ENCODE data around the gene DOCK3.
"Not testable (repeated sequence)": the region's sequence is repeated elsewhere in the genome, so short reads cannot be mapped to it uniquely, and the experiment has no call there.

The DOCK3 gene

DNA sequence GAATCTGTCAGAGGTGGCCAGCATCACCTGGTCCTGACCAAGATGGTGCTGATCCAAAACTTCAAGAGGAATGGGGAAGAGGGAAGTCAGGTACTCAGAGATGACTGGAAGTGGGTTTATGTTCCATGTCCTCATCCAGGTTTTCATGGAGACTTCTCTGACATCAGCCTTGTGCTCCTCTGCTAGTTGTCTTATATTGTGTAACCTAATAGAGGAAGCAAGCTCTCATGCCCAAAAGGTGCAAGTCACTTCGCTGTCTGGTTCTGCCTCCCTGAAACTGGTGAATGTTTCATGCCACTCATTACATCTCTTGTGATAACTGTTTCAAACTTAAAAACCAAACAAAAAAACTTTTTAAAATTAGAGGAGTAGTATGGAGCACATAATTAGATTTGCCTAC lies 583.1 kb downstream of the DOCK3 start:
- H3K27me3 ChIP-seq (ENCODE audit: control insufficient read depth, insufficient read depth, low read length) = no peaks in the 10 kb centered on the region
- WGBS (ENCODE audit: insufficient coverage, insufficient read length) = no CpG with 5 or more reads among the region's 1 CpG
- no peaks in the 10 kb centered on the region for H3K36me3 ChIP-seq (ENCODE audit: control insufficient read depth, insufficient read depth, low read length)

GRCh38 chr3:51264166-51264565 lies 589.4 kb downstream of the DOCK3 start:
- H3K36me3 ChIP-seq (ENCODE audit: control insufficient read depth, insufficient read depth, low read length); H3K9me3 ChIP-seq (ENCODE audit: control insufficient read depth, insufficient read depth, low read length); H3K4me3 ChIP-seq (ENCODE audit: low read length); H3K27ac ChIP-seq (ENCODE audit: low read length); H3K27me3 ChIP-seq (ENCODE audit: control insufficient read depth, insufficient read depth, low read length); H3K4me1 ChIP-seq (ENCODE audit: control insufficient read depth, insufficient read depth, low read length); DNase-seq (ENCODE audit: low read depth, low spot score): not testable (repeated sequence)
- WGBS (ENCODE audit: insufficient coverage, insufficient read length) = no CpG with 5 or more reads among the region's 4 CpGs

More for the DNA sequence above, 583.1 kb downstream of the DOCK3 start:
- no peaks in the 10 kb centered on the region for H3K4me1 ChIP-seq (ENCODE audit: control insufficient read depth, insufficient read depth, low read length)
- DNase-seq (ENCODE audit: low read depth, low spot score) = no peak
- H3K4me3 ChIP-seq (ENCODE audit: low read length) = no peak overlapping the region
- H3K27ac ChIP-seq (ENCODE audit: low read length) = no peak overlapping the region
- H3K9me3 ChIP-seq (ENCODE audit: control insufficient read depth, insufficient read depth, low read length) = no peaks in the 10 kb centered on the region

- no peak for DNase-seq (ENCODE audit: low read depth, low spot score)
- no peak overlapping the region for H3K27ac ChIP-seq (ENCODE audit: low read length)
- no peaks in the 10 kb centered on the region for H3K27me3 ChIP-seq (ENCODE audit: control insufficient read depth, insufficient read depth, low read length)
- H3K9me3 ChIP-seq (ENCODE audit: control insufficient read depth, insufficient read depth, low read length) = no peaks in the 10 kb centered on the region
- no peaks in the 10 kb centered on the region for H3K36me3 ChIP-seq (ENCODE audit: control insufficient read depth, insufficient read depth, low read length)
- no peak overlapping the region for H3K4me3 ChIP-seq (ENCODE audit: low read length)
- H3K4me1 ChIP-seq (ENCODE audit: control insufficient read depth, insufficient read depth, low read length) = no peaks in the 10 kb centered on the region
These were observed 593.4 kb downstream of the DOCK3 start for GRCh38 chr3:51268132-51268531.

DNA sequence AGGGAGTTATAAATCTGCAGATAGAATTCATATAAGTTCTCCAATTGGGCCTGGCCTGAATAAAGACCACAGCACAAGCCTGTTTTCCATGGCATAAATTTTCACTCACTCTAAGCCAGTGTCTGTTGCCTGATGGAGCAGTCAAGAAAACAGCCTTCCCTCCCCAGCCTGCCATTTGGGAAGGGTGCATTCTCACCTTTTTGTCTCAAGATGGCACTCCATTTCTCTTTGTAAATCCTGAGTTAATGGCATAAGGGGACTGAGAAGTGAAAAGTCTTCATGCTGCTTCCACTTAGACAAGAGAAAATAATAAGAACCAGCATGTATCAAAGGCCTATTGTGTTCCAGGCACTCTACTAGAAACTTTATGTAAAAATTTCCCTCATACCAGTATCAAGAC lies 594.7 kb downstream of the DOCK3 start:
- H3K4me1 ChIP-seq (ENCODE audit: control insufficient read depth, insufficient read depth, low read length) = no peaks in the 10 kb centered on the region
- H3K9me3 ChIP-seq (ENCODE audit: control insufficient read depth, insufficient read depth, low read length) = no peaks in the 10 kb centered on the region
- no peak overlapping the region for H3K4me3 ChIP-seq (ENCODE audit: low read length)
- no peak overlapping the region for H3K27ac ChIP-seq (ENCODE audit: low read length)
- no peaks in the 10 kb centered on the region for H3K27me3 ChIP-seq (ENCODE audit: control insufficient read depth, insufficient read depth, low read length)
- H3K36me3 ChIP-seq (ENCODE audit: control insufficient read depth, insufficient read depth, low read length) = no peaks in the 10 kb centered on the region
- no peak for DNase-seq (ENCODE audit: low read depth, low spot score)

GRCh38 chr3:51270559-51270958 lies 595.8 kb downstream of the DOCK3 start:
- Histone ChIP-seq H3K9me3 (ENCODE audit: control insufficient read depth, insufficient read depth, low read length) (no peaks in the 10 kb centered on the region), H3K4me3 (ENCODE audit: low read length) (no peak overlapping the region), H3K27me3 (ENCODE audit: control insufficient read depth, insufficient read depth, low read length) (no peaks in the 10 kb centered on the region), H3K27ac (ENCODE audit: low read length) (no peak overlapping the region), H3K4me1 (ENCODE audit: control insufficient read depth, insufficient read depth, low read length) (no peaks in the 10 kb centered on the region), H3K36me3 (ENCODE audit: control insufficient read depth, insufficient read depth, low read length) (no peaks in the 10 kb centered on the region)
- no CpG with 5 or more reads among the region's 3 CpGs for WGBS (ENCODE audit: insufficient coverage, insufficient read length)
- no peak for DNase-seq (ENCODE audit: low read depth, low spot score)

GRCh38 chr3:51271172-51271571 lies 596.4 kb downstream of the DOCK3 start:
- no peak overlapping the region for H3K27ac ChIP-seq (ENCODE audit: low read length)
- H3K9me3 ChIP-seq (ENCODE audit: control insufficient read depth, insufficient read depth, low read length) = no peaks in the 10 kb centered on the region
- H3K36me3 ChIP-seq (ENCODE audit: control insufficient read depth, insufficient read depth, low read length) = no peaks in the 10 kb centered on the region
- WGBS (ENCODE audit: insufficient coverage, insufficient read length) = no CpG with 5 or more reads among the region's 1 CpG
- H3K4me1 ChIP-seq (ENCODE audit: control insufficient read depth, insufficient read depth, low read length) = no peaks in the 10 kb centered on the region
- DNase-seq (ENCODE audit: low read depth, low spot score) = no peak
- no peak overlapping the region for H3K4me3 ChIP-seq (ENCODE audit: low read length)
- H3K27me3 ChIP-seq (ENCODE audit: control insufficient read depth, insufficient read depth, low read length) = no peaks in the 10 kb centered on the region

DNA sequence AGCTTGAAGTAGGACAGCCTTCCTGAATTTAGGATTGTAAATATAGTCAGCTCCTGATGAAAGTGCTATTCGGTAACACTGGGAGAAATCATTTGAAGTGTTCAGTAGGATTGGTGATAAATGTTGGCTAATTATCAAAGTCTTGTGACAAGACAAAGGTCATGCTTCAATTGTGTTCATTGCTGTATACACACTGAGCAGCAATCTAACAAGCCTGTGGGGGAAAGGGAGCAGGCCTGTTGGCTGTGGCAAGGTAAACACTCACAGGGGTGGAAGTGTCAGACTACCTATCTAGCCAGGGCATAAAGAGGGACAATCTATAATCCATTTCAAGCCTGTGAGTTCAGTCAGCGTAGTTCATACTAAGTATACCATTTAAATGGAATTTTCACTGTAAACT lies 599.3 kb downstream of the DOCK3 start:
- no peaks in the 10 kb centered on the region for H3K9me3 ChIP-seq (ENCODE audit: control insufficient read depth, insufficient read depth, low read length)
- no peak overlapping the region for H3K4me3 ChIP-seq (ENCODE audit: low read length)
- no peaks in the 10 kb centered on the region for H3K27me3 ChIP-seq (ENCODE audit: control insufficient read depth, insufficient read depth, low read length)
- H3K36me3 ChIP-seq (ENCODE audit: control insufficient read depth, insufficient read depth, low read length) = no peaks in the 10 kb centered on the region
- no peak for DNase-seq (ENCODE audit: low read depth, low spot score)
- no peaks in the 10 kb centered on the region for H3K4me1 ChIP-seq (ENCODE audit: control insufficient read depth, insufficient read depth, low read length)
- WGBS (ENCODE audit: insufficient coverage, insufficient read length) = no CpG with 5 or more reads among the region's 2 CpGs
- H3K27ac ChIP-seq (ENCODE audit: low read length) = no peak overlapping the region

DNA sequence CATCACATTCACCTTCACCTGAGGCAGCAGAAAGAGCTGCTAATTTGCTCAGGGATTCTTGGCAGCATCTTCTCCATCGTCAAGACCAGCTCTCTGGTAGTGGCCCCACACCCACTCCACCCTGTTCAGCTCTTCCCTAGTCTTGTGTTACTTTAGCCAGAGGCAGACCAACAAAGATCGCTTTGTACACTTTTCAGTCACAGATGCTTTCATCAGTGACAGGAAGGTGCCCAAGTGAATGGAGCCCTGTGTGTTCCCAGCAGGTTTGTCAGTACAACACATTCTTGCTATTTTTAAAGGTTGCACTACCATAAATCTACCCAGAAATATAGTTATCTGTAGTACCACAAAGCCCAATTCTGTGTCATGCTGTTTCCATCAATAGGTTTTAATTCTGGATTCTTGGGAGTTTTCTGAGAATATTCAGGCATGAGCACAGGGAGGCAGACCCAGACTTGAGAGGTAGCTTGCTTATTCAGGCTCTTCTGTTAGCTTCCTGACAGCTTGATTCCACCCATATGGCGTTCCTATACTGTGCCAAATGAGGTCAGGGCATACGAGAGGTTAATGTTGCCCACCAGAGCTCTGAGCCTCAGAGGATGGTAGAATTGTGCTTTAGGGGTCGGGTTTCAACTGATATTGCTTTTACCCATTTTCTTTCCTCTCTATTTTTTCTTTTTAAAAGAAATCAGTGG lies 600.5 kb downstream of the DOCK3 start:
- H3K4me3 ChIP-seq (ENCODE audit: low read length) = no peak overlapping the region
- H3K4me1 ChIP-seq (ENCODE audit: control insufficient read depth, insufficient read depth, low read length) = no peaks in the 10 kb centered on the region

DNA sequence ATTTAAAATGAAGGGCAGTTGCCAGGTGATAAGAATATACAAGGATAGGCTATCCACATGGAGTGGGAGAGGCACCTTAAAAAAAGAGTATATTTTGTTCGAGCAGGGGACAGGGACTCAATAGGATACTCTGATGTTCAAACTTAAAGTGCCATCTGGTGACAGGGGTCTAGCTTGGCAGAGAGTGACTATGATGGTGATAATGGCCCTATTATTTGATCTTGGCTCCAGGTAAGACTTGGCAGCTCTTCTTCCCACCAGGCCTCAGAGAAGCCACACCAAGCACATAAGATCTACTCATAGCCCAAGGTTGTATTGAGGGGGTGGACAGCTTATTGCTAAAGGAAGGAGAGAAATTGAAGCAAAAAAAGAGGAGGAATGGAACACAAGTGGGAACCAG lies 601.3 kb downstream of the DOCK3 start:
- H3K27me3 ChIP-seq (ENCODE audit: control insufficient read depth, insufficient read depth, low read length) = no peaks in the 10 kb centered on the region

More for the DNA sequence above, 600.5 kb downstream of the DOCK3 start:
- H3K27ac ChIP-seq (ENCODE audit: low read length) = no peak overlapping the region
- no peaks in the 10 kb centered on the region for H3K36me3 ChIP-seq (ENCODE audit: control insufficient read depth, insufficient read depth, low read length)
- no peak for DNase-seq (ENCODE audit: low read depth, low spot score)
- no peaks in the 10 kb centered on the region for H3K9me3 ChIP-seq (ENCODE audit: control insufficient read depth, insufficient read depth, low read length)
- WGBS (ENCODE audit: insufficient coverage, insufficient read length) = no CpG with 5 or more reads among the region's 5 CpGs
- no peaks in the 10 kb centered on the region for H3K27me3 ChIP-seq (ENCODE audit: control insufficient read depth, insufficient read depth, low read length)

GRCh38 chr3:51279448-51279847 lies 604.7 kb downstream of the DOCK3 start:
- WGBS (ENCODE audit: insufficient coverage, insufficient read length) = no CpG with 5 or more reads among the region's 2 CpGs

More for the DNA sequence above, 601.3 kb downstream of the DOCK3 start:
- Histone ChIP-seq H3K36me3 (ENCODE audit: control insufficient read depth, insufficient read depth, low read length) (no peaks in the 10 kb centered on the region), H3K4me1 (ENCODE audit: control insufficient read depth, insufficient read depth, low read length) (no peaks in the 10 kb centered on the region), H3K4me3 (ENCODE audit: low read length) (no peak overlapping the region), H3K27ac (ENCODE audit: low read length) (no peak overlapping the region), H3K9me3 (ENCODE audit: control insufficient read depth, insufficient read depth, low read length) (no peaks in the 10 kb centered on the region)
- WGBS (ENCODE audit: insufficient coverage, insufficient read length) = no CpG with 5 or more reads among the region's 1 CpG
- DNase-seq (ENCODE audit: low read depth, low spot score) = no peak

GRCh38 chr3:51280176-51280575 lies 605.4 kb downstream of the DOCK3 start:
- Histone ChIP-seq H3K36me3 (ENCODE audit: control insufficient read depth, insufficient read depth, low read length) (no peaks in the 10 kb centered on the region; the same call in 1 of the 2 replicates), H3K4me1 (ENCODE audit: control insufficient read depth, insufficient read depth, low read length) (no peaks in the 10 kb centered on the region), H3K27me3 (ENCODE audit: control insufficient read depth, insufficient read depth, low read length) (no peaks in the 10 kb centered on the region; the same call in 1 of the 2 replicates), H3K9me3 (ENCODE audit: control insufficient read depth, insufficient read depth, low read length) (no peaks in the 10 kb centered on the region), H3K4me3 (ENCODE audit: low read length) (no peak overlapping the region), H3K27ac (ENCODE audit: low read length) (no peak overlapping the region)
- DNase-seq (ENCODE audit: low read depth, low spot score) = no peak
- no CpG with 5 or more reads among the region's 3 CpGs for WGBS (ENCODE audit: insufficient coverage, insufficient read length)

More at GRCh38 chr3:51279448-51279847, 604.7 kb downstream of the DOCK3 start:
- DNase-seq (ENCODE audit: low read depth, low spot score) = no peak
- no peak overlapping the region for H3K27ac ChIP-seq (ENCODE audit: low read length)
- H3K27me3 ChIP-seq (ENCODE audit: control insufficient read depth, insufficient read depth, low read length) = no peaks in the 10 kb centered on the region; the same call in 1 of the 2 replicates
- H3K9me3 ChIP-seq (ENCODE audit: control insufficient read depth, insufficient read depth, low read length) = no peaks in the 10 kb centered on the region
- no peaks in the 10 kb centered on the region; the same call in 1 of the 2 replicates for H3K36me3 ChIP-seq (ENCODE audit: control insufficient read depth, insufficient read depth, low read length)
- no peaks in the 10 kb centered on the region for H3K4me1 ChIP-seq (ENCODE audit: control insufficient read depth, insufficient read depth, low read length)
- no peak overlapping the region for H3K4me3 ChIP-seq (ENCODE audit: low read length)

Measured in iPS DF 6.9 (cell line).